ENCODE measurements around the gene TNNT3.

DNA sequence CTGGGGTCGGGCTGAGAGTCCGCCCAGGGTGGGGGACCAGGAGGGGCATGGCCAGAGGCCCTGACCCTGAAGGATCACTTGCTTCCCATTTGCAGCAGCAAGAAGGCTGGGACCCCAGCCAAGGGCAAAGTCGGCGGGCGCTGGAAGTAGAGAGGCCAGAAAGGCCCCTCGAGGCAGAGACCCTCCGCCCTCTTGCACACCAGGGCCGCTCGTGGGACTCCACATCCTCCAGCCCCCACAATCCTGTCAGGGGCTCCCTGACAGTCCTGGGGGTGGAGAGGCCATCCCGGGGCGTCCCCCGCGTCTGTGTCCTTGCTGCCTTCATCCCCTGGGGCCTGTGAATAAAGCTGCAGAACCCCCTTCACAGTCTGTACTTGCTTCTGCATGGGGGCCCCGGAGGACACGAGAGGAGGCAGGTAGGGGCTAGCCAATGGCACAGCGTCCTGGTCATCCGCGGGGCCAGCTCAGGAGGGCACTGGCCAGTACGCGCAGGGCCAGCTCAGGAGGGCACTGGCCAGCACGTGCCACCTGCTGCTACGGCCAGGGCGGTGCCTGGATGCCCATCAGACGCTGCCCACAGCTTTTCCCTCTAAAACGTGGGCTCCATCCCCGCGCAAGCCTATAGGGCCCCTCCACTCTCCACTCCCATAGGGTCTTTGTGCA, 19.0 kb downstream of the TNNT3 start:
- TF ChIP-seq CTCF (IDR thresholded peaks at IDR 0.05) (no peak), EP300 (IDR thresholded peaks at IDR 0.05) (no peak), POLR2A (IDR thresholded peaks at IDR 0.05; ENCODE audit: low read length) (no peak), RFX5 (IDR thresholded peaks at IDR 0.05) (no peak), ZFP36 (IDR thresholded peaks at IDR 0.05; ENCODE audit: borderline replicate concordance, partially characterized antibody) (no peak), FOXS1 (CRISPR knock-in tag; IDR thresholded peaks at IDR 0.05) (no peak), CHD4 (IDR thresholded peaks at IDR 0.05; ENCODE audit: borderline replicate concordance) (no peak), JUN (IDR thresholded peaks at IDR 0.05) (no peak), RNF2 (IDR thresholded peaks at IDR 0.05; ENCODE audit: borderline replicate concordance, low read depth) (no peak), ZSCAN20 (CRISPR knock-in tag; IDR thresholded peaks at IDR 0.05) (no peak)
- TF ChIP-seq, protein P1, sequence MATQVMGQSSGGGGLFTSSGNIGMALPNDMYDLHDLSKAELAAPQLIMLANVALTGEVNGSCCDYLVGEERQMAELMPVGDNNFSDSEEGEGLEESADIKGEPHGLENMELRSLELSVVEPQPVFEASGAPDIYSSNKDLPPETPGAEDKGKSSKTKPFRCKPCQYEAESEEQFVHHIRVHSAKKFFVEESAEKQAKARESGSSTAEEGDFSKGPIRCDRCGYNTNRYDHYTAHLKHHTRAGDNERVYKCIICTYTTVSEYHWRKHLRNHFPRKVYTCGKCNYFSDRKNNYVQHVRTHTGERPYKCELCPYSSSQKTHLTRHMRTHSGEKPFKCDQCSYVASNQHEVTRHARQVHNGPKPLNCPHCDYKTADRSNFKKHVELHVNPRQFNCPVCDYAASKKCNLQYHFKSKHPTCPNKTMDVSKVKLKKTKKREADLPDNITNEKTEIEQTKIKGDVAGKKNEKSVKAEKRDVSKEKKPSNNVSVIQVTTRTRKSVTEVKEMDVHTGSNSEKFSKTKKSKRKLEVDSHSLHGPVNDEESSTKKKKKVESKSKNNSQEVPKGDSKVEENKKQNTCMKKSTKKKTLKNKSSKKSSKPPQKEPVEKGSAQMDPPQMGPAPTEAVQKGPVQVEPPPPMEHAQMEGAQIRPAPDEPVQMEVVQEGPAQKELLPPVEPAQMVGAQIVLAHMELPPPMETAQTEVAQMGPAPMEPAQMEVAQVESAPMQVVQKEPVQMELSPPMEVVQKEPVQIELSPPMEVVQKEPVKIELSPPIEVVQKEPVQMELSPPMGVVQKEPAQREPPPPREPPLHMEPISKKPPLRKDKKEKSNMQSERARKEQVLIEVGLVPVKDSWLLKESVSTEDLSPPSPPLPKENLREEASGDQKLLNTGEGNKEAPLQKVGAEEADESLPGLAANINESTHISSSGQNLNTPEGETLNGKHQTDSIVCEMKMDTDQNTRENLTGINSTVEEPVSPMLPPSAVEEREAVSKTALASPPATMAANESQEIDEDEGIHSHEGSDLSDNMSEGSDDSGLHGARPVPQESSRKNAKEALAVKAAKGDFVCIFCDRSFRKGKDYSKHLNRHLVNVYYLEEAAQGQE (IDR thresholded peaks at IDR 0.05), result no peak
